Immature natural killer cell (primary cell): ENCODE results near the gene SCARB1. TPM values are rescaled to one million over a fixed set of nuclear protein-coding genes. Genes with fewer than 3 reads are reported as not detected.

Source experiments
- polyA plus RNA-seq, 3 donors: library from polyadenylated mRNA; unstranded; fragments of 300-500 nt; fragmentation: Illumina TruSeq; gene quantifications; one replicate each; pipeline ENCODE4 v1.2.3, GENCODE V29; 2021

The SCARB1 gene
- polyA plus RNA-seq, 3 donors from 2014 or later, result 1.3 to 10.5 (median 2.4) TPM

Other genes with a start within 250 kb of the SCARB1 start
- gene UBC, start 50.8 kb upstream of the SCARB1 start, polyA plus RNA-seq, result 1,000 to 10,000 TPM in 2 of 3 donors, 100 to 1,000 TPM in 1; 977 to 1,715 (median 1,389) TPM
- gene DHX37, start 125.3 kb upstream of the SCARB1 start, polyA plus RNA-seq, result 1 to 10 TPM in 2 of 3 donors, under 1 TPM in 1; 0.34 to 4.0 (median 2.4) TPM
- gene BRI3BP, start 129.8 kb upstream of the SCARB1 start, polyA plus RNA-seq, result 1 to 10 TPM; 1.0 to 3.5 (median 3.1) TPM
- gene AACS, start 201.6 kb upstream of the SCARB1 start, polyA plus RNA-seq, result 10 to 100 TPM; 11.9 to 22.7 (median 14.0) TPM